PFSK-1 (cell line): Measurements from ENCODE around the gene SNRNP200.

Experiments
- FOXP2 ChIP-seq: optimal IDR thresholded peaks from 2 replicates; pipeline ENCODE3; 2011; ENCODE audit warnings: borderline replicate concordance, control low read depth, inconsistent platforms; ENCODE audit not compliant: insufficient read depth; ENCODE audit errors: extremely low read length, extremely low read depth
- POLR2AphosphoS5 ChIP-seq: IDR thresholded peaks from 2 replicates; pipeline ENCODE4 v1.6.1; 2012; ENCODE audit warnings: low read depth, mild to moderate bottlenecking, control low read depth, low read length, moderate library complexity
- REST ChIP-seq, 2 experiments: IDR thresholded peaks; 2 replicates each; pipeline versions ENCODE4 v1.6.1 to v1.8.0; 2011 to 2012; ENCODE audit warnings: low read depth in 2 of 2, low read length in 2 of 2, control low read depth in 1 of 2, inconsistent platforms in 1 of 2, mild to moderate bottlenecking in 1 of 2, moderate library complexity in 1 of 2; ENCODE audit not compliant: insufficient read depth in 1 of 2
- SIN3A ChIP-seq: IDR thresholded peaks from 2 replicates; pipeline ENCODE4 v1.6.1; 2012; ENCODE audit warnings: mild to moderate bottlenecking, low read length, moderate library complexity, borderline replicate concordance; ENCODE audit not compliant: insufficient read depth
- TAF1 ChIP-seq: IDR thresholded peaks from 2 replicates; pipeline ENCODE4 v1.6.1; 2012; ENCODE audit warnings: low read length, control low read depth, borderline replicate concordance; ENCODE audit not compliant: insufficient read depth

SNRNP200 gene

GRCh38 chr2:96341641-96342040 lies 36.3 kb upstream of the SNRNP200 start:
- no peak for TF ChIP-seq POLR2AphosphoS5
- TF ChIP-seq REST (IDR thresholded peaks at IDR 0.05; ENCODE audit: insufficient read depth in 1 of 2, low read depth in 2 of 2, low read length in 2 of 2): no peak
- TF ChIP-seq SIN3A: no peak
- no peak for TF ChIP-seq FOXP2
- no peak for TF ChIP-seq TAF1

DNA sequence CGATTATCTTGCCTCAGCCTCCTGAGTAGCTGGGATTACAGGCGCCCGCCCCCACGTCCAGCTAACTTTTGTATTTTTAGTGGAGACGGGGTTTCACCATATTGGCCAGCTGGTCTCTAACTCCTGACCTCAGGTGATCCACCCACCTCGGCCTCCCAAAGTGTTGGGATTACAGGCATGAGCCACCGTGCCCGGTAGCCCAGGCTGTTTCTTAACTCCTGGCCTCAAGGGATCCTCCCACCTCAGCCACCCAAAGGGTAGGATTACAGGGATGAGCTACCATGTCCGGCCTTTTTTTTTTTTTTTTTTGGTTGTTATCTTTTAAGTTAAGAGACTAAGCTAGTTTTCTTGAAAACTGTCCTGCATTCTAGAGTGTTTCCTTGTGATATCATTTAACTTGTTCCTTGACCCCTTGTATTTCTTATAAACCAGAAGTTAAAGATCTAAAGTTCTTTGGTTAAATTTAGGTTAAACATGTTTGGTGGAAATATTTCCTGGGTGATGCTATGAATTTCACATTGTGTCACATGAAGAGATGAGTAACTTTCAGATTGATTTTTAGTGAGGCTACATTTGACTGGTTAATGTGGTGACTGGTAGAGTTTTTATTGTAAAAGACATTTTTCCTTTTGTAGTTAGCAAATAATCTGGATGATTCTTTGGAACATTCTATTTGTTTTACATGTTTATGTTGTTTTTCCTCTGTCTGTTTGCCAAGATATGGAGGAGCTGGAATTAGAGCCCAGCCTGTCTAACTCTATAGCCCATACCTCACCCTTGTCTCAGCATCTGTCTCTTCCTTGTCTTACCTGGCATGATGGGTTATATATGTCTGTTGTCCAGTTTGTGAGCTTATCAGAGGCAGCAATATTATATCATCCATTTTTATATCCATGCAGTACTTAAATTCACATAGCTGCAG lies 35.4 kb upstream of the SNRNP200 start:
- no peak for TF ChIP-seq REST (IDR thresholded peaks at IDR 0.05; ENCODE audit: insufficient read depth in 1 of 2, low read depth in 2 of 2, low read length in 2 of 2)
- no peak for TF ChIP-seq POLR2AphosphoS5
- TF ChIP-seq FOXP2: no peak
- no peak for TF ChIP-seq SIN3A
- no peak for TF ChIP-seq TAF1

DNA sequence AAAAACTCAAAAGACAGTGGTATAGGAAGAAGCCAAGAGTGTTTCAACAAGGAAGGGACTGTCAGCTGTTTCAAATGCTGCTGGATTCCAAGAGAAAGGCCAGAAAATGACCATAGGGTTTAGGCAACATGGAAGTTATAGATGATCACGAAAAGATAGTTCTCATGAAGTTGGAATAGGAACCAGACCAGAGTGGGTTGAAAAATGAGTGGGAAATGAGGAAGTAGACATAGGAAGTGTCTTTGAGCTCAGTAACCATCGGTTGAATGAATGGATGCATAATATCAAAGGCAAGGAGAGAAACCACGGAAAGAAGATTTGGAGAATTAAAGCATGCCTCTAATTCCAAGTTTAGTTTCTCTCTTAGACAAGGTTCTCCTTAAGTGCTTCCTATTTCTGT lies 31.5 kb upstream of the SNRNP200 start:
- TF ChIP-seq REST (IDR thresholded peaks at IDR 0.05; ENCODE audit: insufficient read depth in 1 of 2, low read depth in 2 of 2, low read length in 2 of 2) (no peak), SIN3A (no peak), POLR2AphosphoS5 (no peak), FOXP2 (no peak), TAF1 (no peak)

DNA sequence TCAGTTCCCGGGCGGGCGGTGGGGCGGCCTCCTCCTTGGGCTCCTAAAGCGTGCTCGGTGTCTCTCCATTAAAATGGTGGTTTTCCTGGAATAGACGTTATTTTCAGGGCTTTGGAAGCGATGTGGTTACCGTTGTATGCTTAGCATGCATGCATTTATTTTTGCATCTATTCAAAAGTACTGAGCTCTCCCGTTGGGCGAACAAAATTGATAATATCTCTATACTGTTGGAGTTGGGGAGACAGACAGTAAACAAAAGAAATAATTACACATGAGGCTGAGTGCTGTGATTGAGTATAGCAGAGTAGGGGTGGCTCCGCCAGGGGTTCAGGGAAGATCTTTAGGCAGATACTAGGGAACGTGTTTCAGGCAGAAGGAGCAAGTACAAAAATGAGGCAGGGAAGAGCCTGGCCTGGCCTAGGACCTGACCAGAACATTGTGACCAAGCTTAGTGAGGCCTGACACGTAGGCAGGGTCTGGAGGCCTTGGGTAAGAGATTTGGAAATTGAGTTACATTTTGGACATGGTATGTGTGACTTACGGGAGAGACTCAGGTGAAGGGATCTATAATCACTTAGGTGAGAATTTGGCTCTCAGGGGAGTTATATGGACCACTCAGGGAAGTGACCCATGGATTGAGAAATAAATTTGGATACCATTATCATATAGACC lies 30.9 kb upstream of the SNRNP200 start:
- TF ChIP-seq POLR2AphosphoS5 (peak; percentile 77; the same call in 1 of the 2 replicates), SIN3A (no peak)

- TF ChIP-seq POLR2AphosphoS5: no peak
- TF ChIP-seq SIN3A: no peak
- no peak for TF ChIP-seq TAF1
- no peak for TF ChIP-seq FOXP2
- TF ChIP-seq REST (IDR thresholded peaks at IDR 0.05; ENCODE audit: insufficient read depth in 1 of 2, low read depth in 2 of 2, low read length in 2 of 2): no peak
Measured at GRCh38 chr2:96333708-96334107, 28.4 kb upstream of the SNRNP200 start.
